Epidermal melanocyte (primary cell): Measurements from ENCODE around the gene SYNE1.

Experiments used
- DNase-seq: peaks from one replicate; pipeline ENCODE4 v3.0.0; 2011; ENCODE audit warnings: low spot score; ENCODE audit not compliant: insufficient read length

SYNE1 gene

DNA sequence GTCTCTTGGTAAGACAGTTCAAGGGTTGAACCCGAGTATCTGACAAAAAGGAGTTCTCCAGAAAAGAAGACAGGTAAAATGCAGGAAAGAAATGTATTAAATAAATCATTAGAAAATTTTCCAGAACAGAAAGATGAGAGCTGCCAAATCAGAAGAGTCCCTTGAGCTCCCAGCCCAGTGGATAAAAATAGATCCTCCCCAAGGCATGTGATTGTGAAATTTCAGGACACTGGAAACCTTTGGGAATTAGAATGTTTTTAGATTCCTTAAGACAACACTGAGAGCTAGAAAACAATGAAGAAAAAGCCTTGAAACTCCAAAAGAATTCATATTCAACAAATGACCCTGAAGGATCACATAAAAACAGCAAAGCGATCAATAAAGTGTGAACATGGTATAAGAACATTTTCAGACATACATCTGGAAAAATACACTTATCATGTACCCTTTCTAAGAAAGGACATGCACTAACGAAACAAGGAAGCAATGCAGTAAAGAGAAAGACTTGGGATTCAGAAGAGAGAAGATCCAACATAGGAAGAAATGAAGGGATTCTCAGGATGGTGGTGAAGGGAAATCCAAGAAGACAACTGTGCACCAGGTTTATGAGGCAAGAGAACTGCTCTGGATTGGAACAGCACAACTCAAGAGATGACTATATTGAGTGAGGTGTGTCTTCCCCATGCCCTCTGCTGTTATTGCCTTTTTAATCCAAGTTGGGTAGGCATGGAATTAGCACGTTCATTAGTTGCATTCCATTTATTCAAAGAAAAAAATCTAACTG is 390.4 kb downstream of the SYNE1 start:
- no peak for DNase-seq

DNA sequence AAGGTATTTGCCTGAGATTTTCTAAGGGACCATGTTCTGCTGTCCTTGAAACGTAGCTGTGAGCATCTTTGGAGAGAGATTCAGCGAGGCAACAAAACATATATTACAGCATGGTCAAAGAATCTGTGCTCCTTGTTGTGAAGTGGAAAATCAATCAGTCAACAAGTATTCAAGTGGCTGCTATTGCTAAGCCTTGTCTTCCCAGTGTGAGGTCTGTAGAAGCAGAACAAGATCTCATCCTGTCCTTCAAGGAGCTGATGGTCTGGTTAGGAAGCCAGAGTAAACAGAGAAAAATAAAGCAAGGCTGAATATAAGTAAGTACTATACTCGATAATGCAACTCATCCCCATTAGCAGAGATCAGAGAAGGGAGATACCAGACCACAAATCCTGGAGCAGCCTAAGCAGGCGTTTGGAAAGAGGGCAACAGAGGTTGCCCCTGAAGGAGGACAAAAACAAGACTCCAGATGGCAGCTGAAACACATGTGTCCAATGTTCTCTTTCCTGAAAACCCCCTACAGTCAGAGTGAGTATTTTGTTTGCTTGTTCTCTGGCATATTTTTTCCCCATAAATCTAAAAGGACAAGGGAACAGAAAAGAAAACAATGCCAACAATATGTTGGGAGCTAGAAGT is 392.0 kb downstream of the SYNE1 start:
- DNase-seq, result no peak

DNA sequence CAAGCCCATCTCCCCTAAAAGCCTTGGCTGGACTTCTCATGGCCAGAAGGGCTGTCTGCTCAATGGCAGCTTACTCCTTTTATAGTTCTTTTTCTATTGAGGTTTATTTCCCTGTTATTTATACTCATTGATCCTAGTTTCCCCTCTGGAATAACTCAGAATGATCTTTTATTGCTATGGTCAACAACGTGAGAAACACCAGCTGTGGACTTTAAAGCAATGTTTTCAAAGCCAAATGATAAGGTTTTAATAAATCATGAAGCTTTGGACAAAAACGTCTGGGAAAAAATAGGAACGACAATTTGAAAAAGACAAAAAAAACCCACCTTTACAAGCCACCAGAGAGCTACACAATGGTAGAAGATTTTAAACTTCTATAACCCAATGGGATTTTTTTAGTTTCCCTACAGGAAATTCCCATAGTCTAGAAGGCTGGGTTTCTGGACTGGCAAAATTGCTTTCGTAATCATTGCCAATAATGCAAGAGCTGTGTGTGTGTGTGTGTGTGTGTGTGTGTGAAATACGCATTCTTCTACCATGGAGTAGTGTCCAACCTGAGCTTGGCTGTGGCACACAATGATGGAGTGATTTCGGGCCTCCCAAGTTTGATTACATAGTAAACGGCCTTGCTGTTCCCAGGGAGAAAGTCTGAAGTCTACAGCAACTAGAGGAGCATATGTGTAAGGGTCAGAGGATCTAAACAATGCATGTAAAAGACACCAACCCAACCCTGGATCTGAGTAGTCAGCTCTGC is 396.0 kb downstream of the SYNE1 start:
- DNase-seq, result no peak

DNA sequence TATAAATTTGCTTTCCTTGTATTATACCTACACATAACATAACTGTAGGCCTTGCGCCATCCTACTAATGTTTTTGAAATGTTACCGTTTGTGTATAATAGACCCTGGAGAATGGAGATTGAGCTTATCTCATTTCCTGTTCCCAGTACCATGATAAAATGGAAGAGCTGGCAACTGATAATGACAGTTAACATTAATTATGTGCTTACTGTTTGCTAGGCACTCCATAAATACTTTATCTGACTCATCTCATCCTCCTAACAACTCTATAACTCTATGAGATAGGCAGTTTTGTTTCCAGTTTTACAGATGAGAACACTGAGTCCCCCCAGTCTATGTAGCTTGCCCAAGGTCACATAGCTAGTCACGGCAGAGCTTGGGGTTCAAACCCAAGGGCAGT is 396.7 kb downstream of the SYNE1 start:
- DNase-seq, result no peak

DNA sequence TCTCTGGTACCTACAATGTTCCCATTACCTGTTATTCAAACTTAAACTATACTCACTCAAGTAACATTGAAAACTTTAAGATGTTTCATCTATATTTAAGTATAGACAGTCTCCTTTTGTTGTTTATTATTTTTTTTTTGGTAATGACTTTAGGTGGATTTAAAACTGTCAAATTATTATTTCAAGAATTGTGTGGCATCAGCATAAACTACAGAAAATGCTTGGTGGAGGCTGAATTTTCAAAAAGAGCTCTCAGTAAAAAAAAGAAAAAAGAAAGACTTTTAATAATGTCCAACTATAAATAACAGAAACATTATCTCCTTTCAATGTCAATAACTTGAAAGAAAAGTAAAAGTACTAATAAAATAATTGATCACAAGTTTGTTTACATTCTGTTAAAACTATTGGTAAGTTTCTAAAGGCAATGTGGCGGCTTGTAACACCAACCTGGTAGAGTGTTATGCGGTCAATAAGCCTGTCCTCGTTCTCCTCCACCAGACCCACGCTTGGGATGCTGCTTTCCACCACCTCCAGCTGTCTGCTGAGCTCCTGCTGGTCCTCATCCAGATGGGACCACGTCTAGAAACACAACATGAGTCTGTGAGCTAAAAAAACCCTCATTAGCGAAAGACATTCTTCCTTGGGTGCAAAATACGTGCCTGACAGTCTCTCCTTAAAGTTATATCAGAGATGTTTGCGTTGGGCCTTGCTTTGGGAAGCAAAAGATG is 400.6 kb downstream of the SYNE1 start:
- no peak for DNase-seq

DNA sequence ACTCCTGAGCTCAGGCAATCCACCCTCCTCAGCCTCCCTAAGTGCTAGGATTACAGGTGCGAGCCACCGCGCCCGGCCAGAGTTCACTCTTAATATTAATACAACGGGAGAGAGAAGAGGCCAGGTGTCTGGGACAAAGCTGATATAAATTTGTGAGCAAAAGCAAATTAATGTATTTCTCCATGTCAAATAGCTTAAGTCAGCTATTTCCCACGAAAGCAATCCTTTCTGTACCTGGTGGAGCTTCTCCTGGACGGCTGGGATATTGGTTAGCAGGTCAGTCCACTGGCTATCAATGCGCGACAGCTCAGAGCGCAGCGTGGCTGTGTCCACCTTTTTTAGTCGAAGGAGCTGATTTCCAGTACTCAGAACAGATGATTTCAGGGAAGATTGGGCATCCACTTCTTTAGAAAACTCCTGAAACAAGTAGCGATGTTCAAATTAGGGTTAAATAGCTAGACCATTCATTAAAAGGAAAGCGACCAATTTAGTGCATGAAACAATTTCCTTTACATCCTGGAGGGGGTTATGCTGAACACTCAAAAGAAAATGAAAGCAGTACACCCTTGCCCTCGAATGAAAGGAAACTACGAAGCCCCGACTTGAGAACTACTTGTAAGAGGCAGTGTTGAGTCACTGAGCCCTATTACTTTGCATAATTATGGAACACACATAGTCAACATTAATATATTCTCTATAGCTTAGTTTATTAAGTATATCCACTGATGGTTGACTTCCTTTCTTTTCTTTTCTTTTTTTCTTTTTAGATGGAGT is 403.4 kb downstream of the SYNE1 start:
- no peak for DNase-seq

DNA sequence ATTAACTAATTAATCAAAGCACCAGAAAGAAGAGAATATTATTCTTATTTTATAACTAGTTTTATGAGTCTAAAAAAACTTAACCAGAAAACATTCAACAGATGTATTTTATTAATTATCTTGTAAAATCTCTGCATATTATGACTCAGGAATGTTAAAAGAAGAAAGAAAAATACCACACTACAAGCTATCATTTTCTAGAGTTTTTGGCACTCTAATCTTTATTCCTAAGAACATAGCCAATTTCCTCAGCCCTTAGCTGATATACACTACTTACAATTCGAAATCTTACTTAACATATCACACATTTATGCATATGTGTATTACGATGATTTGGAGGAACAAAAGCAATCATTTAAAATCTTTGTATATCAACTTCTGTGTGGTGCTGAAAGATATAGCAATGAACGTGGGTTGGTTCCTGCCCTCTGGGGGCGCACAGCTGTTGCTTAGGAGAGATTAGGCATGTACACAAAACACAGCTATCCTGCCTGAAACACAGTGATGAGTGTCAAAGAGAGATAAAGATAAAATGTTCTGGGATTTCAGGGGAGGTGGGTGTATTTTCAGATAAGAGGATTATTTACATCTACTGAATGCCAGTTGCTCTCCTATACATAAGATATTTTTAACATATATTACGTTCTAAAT is 404.5 kb downstream of the SYNE1 start:
- DNase-seq, result no peak

DNA sequence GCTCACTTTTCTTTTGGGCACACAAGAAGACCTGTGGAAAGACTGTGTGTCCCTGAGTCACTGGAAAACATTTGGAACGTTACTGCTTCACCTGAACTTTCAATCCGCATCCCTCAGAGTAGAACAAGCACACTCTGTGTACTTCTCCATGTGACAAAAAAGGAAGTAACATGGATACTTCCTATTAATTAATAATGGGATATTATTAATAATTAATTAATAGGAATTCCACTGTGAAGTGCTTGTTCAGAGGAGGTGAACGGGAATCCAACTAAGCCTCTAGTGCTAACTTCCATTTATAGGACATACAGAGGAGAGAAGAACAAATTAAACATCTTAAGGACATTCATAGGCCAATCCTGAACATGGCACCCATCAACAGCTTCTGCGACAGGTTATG is 407.8 kb downstream of the SYNE1 start:
- no peak for DNase-seq

DNA sequence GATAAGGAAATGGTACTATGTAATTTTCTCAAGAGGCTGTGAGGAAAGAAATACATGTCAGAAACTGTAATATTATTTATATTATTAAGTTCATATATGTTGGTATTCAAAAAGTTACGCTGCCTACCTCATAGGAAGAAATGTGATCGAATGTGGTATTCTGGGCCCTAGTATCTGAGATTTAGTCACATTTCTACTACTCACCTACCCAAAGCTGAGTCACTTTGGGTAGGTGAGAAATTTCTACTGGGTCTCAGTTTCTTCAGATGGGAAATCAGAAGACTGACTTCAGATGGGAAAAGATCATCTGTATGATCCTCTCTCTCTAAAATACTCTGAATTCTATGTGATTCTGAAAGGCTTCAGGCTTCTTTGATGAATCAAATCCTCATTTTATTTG is 411.0 kb downstream of the SYNE1 start:
- no peak for DNase-seq

DNA sequence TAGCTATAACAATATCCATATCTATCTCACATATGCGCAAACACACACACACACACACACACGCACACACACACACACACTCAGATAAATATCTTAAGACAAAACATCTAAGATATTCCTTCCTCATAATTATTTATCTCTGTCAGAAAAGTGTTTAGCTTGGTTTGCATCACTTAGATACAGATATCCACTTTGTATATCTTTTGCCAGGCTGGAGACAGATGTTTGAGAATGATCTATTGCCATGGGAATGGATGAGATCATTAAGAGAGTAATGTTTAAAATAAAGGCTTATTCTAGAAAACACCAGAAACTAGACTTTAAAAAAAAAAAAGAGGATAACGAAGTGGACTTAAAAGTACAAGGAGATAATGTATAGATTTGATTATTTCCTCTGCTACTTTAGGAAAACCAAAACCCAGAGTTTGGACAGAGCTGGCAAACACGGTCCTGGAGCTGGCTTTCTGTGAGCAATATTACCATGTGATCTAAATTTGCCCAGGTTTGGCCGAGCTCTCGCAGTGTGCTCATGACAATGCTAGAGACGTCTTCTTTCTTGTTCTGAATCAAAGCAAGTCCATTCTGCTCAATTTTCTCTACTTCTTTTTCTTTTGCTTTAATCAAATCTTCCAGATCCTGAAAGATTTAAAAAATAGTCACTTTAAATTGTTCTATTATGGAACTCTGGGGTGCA is 411.8 kb downstream of the SYNE1 start:
- no peak for DNase-seq

DNA sequence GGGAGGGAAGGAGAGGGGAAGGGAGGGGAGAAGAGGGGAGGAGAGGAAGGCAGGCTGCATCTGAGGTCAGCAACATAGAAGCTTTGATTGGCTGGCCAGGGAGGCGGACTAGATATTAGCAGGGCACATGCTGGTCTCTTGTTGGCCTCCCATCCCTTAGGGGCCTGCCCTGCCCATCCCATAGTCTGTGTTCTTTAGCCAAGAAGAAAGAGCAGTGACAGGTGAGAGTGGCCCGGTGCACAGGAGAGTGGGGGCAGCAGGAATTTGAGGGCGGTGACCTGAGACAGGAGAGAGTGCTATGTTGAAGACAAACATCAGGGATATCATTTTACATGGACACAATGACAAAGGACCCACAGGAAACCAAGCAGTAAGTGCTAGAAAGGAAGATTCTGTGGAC is 413.5 kb downstream of the SYNE1 start:
- DNase-seq, result no peak

DNA sequence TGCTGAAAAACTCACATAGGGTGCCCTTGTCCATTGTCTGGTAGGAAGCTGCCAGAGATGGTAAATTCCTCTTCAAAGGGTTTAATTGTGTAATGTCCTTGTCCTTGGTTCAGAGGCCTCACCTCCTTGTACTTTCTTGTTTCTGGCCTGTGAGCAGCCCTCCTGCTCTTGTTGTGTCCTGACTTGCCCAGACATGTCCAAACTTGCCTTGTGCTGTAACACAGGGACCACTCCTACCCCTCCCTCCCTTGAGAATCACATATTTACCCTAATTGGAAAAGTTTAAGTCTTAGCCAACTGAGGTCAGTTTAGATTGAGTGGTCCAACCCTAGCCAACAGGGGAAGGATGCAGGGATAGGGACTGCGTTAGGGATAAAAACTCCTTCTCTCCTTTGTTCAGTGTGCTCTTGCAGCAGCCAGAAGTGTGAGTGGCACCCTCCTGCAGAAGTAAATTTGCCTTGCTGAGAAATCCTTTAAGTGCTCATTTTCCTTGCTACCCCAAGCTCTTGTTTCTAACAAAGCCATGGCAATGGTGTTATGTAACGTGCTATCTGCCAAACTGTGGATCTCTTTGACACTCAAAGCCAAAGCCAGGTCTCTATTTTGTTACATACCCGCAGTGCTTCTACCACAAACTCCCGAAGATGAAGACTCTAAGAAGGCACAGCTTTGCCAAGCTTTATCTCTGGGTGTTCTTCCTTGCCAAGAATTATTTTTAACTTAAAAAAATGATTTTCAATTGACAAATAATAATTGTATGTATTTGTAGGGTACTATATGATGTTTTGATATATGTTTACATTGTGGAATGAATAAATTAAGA is 415.1 kb downstream of the SYNE1 start:
- no peak for DNase-seq

DNA sequence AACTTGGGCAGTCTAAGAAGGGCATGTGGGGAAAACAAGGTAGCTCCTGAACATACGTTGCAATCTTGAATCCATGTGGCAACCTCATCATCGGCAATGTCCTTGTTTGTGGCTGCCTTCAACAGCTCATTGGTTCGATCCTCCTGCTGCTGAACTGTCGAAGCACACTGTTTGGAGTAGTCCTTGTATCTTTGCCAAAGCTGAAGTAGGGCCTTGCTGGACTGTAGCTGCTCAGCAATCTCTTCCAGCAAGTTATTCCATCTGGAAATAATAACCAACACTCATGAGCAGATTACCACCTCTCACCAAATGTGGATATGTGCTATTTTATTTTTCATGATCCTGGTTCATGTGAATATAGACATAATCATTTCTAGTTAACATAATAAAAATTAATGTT is 416.4 kb downstream of the SYNE1 start:
- DNase-seq, result no peak

DNA sequence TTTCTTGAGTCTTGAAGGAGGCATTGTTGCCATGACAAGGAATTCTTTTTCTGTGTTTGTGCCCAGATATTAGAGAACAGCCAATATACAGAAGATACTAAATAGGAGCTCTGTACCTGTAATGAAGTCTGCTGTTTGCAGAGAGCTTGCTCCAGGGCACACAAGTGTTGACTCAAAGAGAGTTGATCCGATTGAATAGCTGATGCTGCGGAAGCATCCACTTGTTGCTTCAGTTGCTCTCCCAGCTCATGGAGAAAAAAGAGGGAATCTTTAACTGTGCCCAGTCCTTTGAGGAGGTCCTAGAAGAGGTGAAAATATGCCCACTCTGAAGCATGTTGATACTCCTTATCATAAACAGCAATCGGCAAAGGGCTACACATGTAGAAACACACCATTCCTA is 418.3 kb downstream of the SYNE1 start:
- no peak for DNase-seq

DNA sequence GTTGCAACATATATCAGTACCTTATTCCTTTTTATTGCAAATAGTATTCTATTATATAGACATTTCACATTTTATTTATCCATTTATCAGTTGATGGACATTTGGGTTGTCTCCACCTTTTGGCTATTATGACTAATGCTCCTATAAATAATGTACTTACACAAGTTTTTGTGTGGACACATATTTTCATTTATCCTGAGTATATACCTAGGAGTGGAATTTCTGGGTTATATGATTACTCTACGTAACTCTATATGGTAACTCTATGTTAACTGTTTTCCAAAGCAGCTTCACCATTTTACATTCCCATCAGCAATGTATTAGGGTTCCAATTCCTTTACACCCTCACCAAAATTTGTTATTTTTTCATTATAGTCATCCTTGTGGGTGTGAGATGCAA is 424.7 kb downstream of the SYNE1 start:
- DNase-seq, result no peak

DNA sequence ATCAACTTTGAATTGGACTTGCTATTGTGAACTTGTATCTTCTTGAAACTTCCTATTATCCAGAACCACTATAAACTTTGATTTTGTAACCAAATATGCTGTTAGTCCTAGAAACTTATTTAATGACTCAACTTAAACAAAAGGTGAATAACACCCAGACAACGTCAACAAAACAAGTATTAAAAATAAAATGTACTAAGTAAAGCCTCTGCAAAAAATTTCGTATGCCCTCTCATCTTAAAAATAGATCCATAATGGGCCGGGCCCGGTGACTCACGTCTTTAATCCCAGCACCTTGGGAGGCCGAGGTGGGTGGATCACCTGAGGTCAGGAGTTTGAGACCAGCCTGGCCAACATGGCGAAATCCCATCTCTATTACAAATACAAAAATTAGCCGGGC is 428.0 kb downstream of the SYNE1 start:
- no peak for DNase-seq

DNA sequence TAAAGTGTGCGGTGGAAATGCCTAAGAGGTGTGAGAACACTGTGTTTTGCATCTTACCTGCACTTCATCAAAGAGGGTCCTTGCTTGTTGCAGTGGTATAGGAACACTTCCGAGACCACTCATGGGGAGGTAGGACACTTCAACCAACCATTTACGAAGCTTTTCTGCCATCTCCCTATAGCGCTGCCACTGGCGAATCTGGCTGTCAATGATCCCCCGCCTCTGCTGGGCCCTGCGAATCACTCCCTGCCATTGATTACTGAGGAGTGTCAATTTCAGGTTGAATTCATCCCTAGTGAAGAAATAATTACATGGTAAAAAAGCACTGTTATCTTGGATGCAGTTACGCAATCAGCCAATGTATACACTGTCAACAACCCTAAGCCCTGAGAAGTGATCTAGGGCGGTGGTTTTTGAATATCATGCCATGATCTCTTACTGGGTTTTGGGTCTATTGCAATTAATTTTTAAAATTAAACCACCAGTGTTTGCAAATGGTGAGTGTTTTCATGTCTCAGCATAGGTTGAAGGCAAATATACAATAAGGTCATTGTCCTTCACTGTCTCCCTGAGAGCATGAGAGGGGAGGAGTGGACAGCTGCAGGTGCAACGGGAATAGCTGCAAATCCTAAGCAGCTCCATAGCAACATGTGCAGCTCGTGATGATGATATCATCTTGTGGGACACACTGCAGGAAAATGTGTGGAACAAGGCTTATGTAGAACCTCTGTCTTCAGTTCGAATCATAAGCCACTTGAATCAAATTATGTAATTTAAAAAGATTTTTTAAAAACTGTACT is 429.0 kb downstream of the SYNE1 start:
- DNase-seq, result no peak

DNA sequence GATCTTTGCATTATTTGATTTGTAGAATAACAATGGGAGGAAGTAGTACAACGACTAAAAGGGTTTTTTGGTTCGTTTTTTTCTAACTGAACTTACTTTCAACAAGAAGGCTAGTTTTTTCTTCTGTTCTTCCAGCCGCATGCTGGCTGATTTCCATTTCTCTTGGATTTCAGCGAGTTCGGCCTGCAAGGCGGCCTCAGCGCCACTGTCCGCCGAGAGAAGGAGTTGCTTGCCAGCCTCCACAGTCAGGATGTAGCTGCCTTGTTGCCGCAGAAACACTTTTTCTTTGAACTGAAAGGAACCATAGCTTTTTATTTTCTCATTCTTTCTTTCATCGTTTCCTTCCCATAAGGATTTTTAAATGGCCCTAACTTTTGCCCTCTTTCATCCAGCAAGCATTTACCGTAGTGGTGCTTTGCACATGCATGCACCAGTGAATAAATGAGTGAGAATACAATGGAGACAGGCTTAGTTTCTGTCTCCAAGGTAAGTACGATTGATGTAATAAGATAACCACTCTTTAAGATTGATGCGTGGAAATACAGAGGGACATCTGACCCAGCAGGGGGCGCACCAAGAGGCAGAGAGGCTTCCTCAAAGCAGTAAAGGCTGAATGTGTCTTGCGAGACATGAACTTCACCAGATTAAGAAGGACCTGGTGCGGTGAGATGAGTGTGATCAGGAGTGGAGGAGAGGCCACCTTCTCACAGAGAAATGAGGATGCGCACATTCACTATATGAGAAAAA is 430.9 kb downstream of the SYNE1 start:
- no peak for DNase-seq
